Neural cell (in vitro differentiated cells): ENCODE measurements around the gene ONECUT1.

Experiments used
- CTCF ChIP-seq: fragments of 450-650 bp; IDR thresholded peaks from 2 replicates; pipeline ENCODE4 v1.5.1; 2014; ENCODE audit warnings: antibody characterized with exemption, mild to moderate bottlenecking, moderate library complexity; ENCODE audit not compliant: poor library complexity, severe bottlenecking
- EP300 ChIP-seq: fragments of 450-650 bp; conservative IDR thresholded peaks from 2 replicates; pipeline ENCODE4 v1.6.1; 2014; ENCODE audit warnings: antibody characterized with exemption, mild to moderate bottlenecking, moderate library complexity; ENCODE audit not compliant: poor library complexity, severe bottlenecking
- POLR2AphosphoS5 ChIP-seq: IDR thresholded peaks from 2 replicates; pipeline ENCODE4 v1.6.1; 2012
- REST ChIP-seq: IDR thresholded peaks from 2 replicates; pipeline ENCODE4 v1.6.1; 2012; ENCODE audit warnings: borderline replicate concordance
- SMC3 ChIP-seq: fragments of 450-650 bp; conservative IDR thresholded peaks from 2 replicates; pipeline ENCODE4 v1.6.1; 2014; ENCODE audit warnings: antibody characterized with exemption, mild to moderate bottlenecking, moderate library complexity; ENCODE audit not compliant: poor library complexity

GRCh38 chr15:52717481-52717880, 72.7 kb downstream of the ONECUT1 start:
- TF ChIP-seq REST (no peak), SMC3 (no peak), CTCF (no peak), POLR2AphosphoS5 (no peak), EP300 (no peak)
